Chondrocyte (in vitro differentiated cells): ENCODE data around the gene HAS3. TPM values are rescaled to one million over a fixed set of nuclear protein-coding genes. Genes with fewer than 3 reads are reported as not detected.
"Not testable (repeated sequence)": the region's sequence is repeated elsewhere in the genome, so short reads cannot be mapped to it uniquely, and the experiment has no call there.

Source experiments
- DNase-seq: peaks from one replicate; pipeline ENCODE4 v3.0.0; 2021; ENCODE audit warnings: mixed read lengths, low spot score
- H3K27ac Mint-ChIP-seq: one replicate; pipeline ENCODE4 v1.8.0; 2021; ENCODE audit warnings: mild to moderate bottlenecking, moderate library complexity, mixed read lengths; ENCODE audit not compliant: unreplicated experiment
- H3K27me3 Mint-ChIP-seq: 2 replicates; pipeline ENCODE4 v1.8.0; 2021; ENCODE audit warnings: low read depth, mixed read lengths
- H3K36me3 Mint-ChIP-seq: 2 replicates; pipeline ENCODE4 v1.8.0; 2021; ENCODE audit warnings: low read depth, mixed read lengths
- H3K4me1 Mint-ChIP-seq: 2 replicates; pipeline ENCODE4 v1.8.0; 2021; ENCODE audit warnings: low read depth, mild to moderate bottlenecking, mixed read lengths
- H3K4me3 Mint-ChIP-seq: one replicate; pipeline ENCODE4 v1.8.0; 2021; ENCODE audit warnings: mild to moderate bottlenecking, moderate library complexity, mixed read lengths; ENCODE audit not compliant: unreplicated experiment
- H3K9me3 Mint-ChIP-seq: 2 replicates; pipeline ENCODE4 v1.8.0; 2021; ENCODE audit warnings: low read depth, mixed read lengths
- long read RNA-seq: library from polyadenylated mRNA; stranded (forward); transcript quantifications from one replicate; pipeline ENCODE4 v2.0.0, GENCODE V29; 2021
- total RNA-seq: library from RNA; stranded (reverse); gene quantifications from 3 replicates; pipeline ENCODE4 v1.2.1, GENCODE V29; 2021
- TF ChIP-seq, protein P1 (sequence below): fragments of 200-600 bp; sonication (generic); IDR thresholded peaks from 2 replicates; pipeline ENCODE4 v1.5.0; 2021; ENCODE audit warnings: antibody characterized with exemption, mild to moderate bottlenecking, moderate library complexity

HAS3 gene, protein sequence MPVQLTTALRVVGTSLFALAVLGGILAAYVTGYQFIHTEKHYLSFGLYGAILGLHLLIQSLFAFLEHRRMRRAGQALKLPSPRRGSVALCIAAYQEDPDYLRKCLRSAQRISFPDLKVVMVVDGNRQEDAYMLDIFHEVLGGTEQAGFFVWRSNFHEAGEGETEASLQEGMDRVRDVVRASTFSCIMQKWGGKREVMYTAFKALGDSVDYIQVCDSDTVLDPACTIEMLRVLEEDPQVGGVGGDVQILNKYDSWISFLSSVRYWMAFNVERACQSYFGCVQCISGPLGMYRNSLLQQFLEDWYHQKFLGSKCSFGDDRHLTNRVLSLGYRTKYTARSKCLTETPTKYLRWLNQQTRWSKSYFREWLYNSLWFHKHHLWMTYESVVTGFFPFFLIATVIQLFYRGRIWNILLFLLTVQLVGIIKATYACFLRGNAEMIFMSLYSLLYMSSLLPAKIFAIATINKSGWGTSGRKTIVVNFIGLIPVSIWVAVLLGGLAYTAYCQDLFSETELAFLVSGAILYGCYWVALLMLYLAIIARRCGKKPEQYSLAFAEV
- 0.92 to 1.5 TPM (median 1.4 TPM) in 3 replicates for total RNA-seq
- long read RNA-seq = 0 reads

DNA sequence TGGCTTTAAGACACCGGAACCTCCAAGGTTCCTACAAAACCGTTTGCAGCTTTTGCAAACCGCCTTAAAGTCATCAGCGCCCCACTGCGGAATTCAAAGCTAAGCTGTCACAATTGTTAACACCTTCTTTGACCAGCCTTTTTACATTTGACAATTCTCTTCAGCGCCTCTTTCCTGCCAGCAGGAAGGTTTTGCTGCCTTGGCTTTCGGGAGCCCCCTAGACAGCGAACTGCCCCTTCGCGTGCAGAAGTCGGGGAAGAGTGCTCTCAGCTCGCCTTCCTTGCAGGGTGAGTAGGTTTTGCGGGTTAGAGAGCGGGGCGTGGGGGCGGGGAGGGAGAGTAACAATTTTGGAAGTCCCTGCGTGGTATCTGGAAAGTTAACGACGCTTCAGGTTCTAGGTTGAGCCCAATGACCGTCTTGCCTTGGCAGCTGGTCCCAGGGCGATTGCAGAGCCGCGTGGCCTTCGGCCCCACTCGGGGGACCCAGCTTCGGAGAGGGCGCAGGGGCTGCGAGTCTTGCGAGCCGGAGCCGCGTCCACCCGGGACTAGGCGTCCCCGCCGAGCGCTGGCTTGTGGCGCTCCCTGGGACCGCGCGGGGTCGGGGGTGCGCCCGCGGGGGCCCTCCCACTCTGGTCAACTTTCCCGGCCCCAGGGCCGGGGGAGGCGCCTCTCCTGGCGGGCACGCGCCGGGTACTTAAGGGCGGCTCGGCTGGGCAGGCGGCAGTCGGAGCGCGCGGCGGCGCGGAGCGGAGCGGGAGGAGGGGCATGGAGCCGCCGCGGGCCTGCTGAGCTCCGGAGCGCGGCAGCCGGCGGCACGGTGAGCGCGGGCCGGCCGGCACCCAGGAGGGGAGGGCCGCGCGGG lies at the start of gene HAS3:
TSS of gene HAS3 (plus strand) at position 153 of the 861 bp plus-strand sequence. CDS start 3,743 bp downstream, outside the sequence.
- no peaks in the 10 kb centered on the region for H3K9me3 Mint-ChIP-seq
- H3K27me3 Mint-ChIP-seq = no peaks in the 10 kb centered on the region
- peak; percentile 91 for DNase-seq
- peaks cover 22% of the 10 kb centered on the region for H3K4me1 Mint-ChIP-seq
- TF ChIP-seq, protein P1, sequence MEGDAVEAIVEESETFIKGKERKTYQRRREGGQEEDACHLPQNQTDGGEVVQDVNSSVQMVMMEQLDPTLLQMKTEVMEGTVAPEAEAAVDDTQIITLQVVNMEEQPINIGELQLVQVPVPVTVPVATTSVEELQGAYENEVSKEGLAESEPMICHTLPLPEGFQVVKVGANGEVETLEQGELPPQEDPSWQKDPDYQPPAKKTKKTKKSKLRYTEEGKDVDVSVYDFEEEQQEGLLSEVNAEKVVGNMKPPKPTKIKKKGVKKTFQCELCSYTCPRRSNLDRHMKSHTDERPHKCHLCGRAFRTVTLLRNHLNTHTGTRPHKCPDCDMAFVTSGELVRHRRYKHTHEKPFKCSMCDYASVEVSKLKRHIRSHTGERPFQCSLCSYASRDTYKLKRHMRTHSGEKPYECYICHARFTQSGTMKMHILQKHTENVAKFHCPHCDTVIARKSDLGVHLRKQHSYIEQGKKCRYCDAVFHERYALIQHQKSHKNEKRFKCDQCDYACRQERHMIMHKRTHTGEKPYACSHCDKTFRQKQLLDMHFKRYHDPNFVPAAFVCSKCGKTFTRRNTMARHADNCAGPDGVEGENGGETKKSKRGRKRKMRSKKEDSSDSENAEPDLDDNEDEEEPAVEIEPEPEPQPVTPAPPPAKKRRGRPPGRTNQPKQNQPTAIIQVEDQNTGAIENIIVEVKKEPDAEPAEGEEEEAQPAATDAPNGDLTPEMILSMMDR = peak; percentile 74
- peak within 1 kb of the TSS; percentile 82 for H3K4me3 Mint-ChIP-seq
- H3K27ac Mint-ChIP-seq = peak within 1 kb of the TSS; percentile 78
- H3K36me3 Mint-ChIP-seq = peaks cover 3% of the 10 kb centered on the region

DNA sequence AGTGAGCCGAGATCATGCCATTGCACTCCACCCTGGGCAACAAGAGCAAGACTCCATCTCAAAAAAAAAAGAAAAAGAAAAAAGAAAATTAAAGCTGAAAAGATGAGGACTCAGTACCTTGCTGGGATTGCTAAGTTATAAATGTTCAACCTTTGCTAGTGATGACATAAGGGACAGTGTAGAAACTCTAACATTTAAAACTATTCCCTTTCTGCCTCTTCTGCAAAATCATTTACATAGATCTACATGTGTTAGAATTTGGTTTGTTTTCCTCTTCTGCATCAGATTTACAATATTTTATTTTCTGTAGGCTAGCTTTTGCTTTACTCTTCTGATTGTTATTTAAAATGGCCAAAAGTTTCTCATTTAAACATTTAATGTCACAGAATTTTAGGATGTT lies 49.5 kb upstream of the HAS3 start:
- H3K4me3 Mint-ChIP-seq = no peak overlapping the region
- H3K27ac Mint-ChIP-seq = no peak overlapping the region
- peaks cover 7% of the 10 kb centered on the region for H3K4me1 Mint-ChIP-seq
- DNase-seq = no peak
- TF ChIP-seq, protein P1 = no peak
- H3K9me3 Mint-ChIP-seq = no peaks in the 10 kb centered on the region
- no peaks in the 10 kb centered on the region for H3K36me3 Mint-ChIP-seq
- no peaks in the 10 kb centered on the region for H3K27me3 Mint-ChIP-seq

DNA sequence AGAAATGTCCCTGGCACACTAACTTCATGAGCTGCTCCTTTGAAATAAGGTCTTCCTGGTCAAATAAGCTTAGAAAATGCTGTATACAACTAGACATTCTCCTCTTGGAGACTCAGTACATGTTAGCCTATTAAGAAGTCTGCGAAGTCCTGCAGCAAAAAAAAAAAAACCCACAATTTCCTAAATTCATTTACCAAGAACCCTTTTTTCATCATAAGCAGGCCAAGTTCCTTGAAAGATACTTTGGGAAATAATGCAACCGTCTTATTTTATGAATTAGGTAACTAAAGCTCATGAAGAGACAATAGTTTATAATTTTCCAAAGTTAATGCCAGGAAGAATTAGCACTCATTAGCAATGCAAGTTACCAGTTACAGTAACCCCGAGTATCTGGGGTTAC lies 49.0 kb upstream of the HAS3 start:
- no peak overlapping the region for H3K27ac Mint-ChIP-seq
- H3K9me3 Mint-ChIP-seq = no peaks in the 10 kb centered on the region
- H3K36me3 Mint-ChIP-seq = no peaks in the 10 kb centered on the region
- TF ChIP-seq, protein P1 = no peak
- peaks cover 7% of the 10 kb centered on the region for H3K4me1 Mint-ChIP-seq
- DNase-seq = no peak
- H3K4me3 Mint-ChIP-seq = no peak overlapping the region
- no peaks in the 10 kb centered on the region for H3K27me3 Mint-ChIP-seq

DNA sequence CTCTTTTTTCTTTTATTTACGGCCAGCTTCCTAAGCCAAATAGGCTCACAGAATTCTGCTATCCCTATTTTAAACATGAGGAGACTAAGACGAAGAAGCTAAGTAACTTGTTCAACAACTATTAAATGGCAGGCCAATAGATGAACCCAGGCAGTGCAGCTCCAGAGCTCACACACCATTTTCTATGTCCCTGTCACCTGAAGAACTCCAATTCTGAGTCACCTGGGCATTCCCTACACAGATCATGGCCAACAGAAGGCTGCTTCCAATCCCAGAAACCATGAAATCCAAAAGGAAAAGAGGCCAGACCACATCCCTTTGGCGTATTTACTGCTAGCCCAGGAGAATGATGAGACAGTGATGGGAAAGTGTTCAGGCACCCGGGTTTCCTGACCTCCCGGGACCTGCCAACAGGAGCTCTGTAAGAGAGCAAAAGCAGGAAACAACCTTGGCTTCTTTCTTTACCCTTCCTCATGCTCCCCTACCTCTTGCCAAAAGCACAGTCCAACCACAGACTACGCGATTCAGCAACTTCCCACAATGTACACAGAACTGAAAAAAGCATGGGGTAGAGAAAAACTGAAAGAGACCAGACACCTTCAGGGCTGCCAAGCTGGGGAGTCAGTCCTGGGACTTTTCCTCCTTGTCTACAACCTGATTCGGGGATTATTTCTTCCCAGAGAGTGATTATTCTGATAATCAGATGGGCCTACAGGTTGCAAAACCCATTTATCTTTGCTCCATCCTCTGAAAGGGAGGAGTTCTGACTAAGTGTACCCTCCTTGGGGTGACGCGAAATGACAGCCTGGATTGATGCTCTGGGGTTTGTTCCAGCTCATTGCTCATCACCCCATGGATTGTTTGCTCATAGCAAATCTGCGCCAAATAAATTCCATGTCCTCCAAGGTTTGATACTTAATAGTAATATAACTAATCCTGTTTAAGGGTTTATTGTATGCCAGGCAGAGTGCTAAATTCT lies 47.8 kb upstream of the HAS3 start:
- DNase-seq = no peak
- Mint-ChIP-seq H3K27me3 (no peaks in the 10 kb centered on the region), H3K27ac (peak overlapping the region; percentile 32), H3K9me3 (no peaks in the 10 kb centered on the region), H3K4me3 (no peak overlapping the region), H3K36me3 (no peaks in the 10 kb centered on the region), H3K4me1 (peaks cover 7% of the 10 kb centered on the region)
- TF ChIP-seq, protein P1 = no peak

DNA sequence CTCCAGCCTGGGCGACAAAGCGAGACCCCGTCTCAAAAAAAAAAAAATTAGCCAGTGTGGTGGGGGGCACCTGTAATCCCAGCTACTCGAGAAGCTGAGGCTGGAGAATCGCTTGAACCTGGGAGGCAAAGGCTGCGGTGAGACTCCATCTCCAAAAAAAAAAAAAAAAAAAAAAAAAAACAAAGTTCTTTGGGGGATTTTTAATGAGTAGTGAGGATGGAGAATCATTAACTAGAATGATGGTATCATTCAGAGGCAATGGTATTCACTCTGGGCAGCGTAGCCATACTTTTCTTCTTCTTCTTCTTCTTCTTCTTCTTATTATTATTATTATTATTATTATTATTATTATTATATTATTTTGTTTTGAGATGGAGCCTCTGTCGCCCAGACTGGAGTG lies 42.0 kb upstream of the HAS3 start:
- peaks cover 21% of the 10 kb centered on the region for H3K4me1 Mint-ChIP-seq
- not testable (repeated sequence) for H3K9me3 Mint-ChIP-seq, H3K27ac Mint-ChIP-seq, DNase-seq, H3K27me3 Mint-ChIP-seq, H3K36me3 Mint-ChIP-seq, H3K4me3 Mint-ChIP-seq
